Kidney epithelial cell (primary cell): Measurements from ENCODE around the gene SLC23A2. TPM values are rescaled to one million over a fixed set of nuclear protein-coding genes. Genes with fewer than 3 reads are reported as not detected.
A peak's percentile ranks its signal among the peaks of the same experiment; 100 is the strongest.

Experiments used
- DNase-seq: peaks from one replicate; pipeline ENCODE4 v3.0.0-alpha.2; 2010; ENCODE audit warnings: low read depth
- H3K27me3 ChIP-seq: 2 replicates; pipeline ENCODE4 v1.6.0; 2011; ENCODE audit warnings: low read length; ENCODE audit not compliant: control insufficient read depth, insufficient read depth
- H3K36me3 ChIP-seq: 2 replicates; pipeline ENCODE4 v1.5.1; 2011; ENCODE audit warnings: low read length; ENCODE audit not compliant: control insufficient read depth, insufficient read depth
- H3K4me3 ChIP-seq: 2 replicates; pipeline ENCODE4 v1.5.1; 2011; ENCODE audit warnings: low read depth, mild to moderate bottlenecking, control low read depth, low read length
- CTCF ChIP-seq: IDR thresholded peaks from 2 replicates; pipeline ENCODE4 v1.5.1; 2011; ENCODE audit warnings: mild to moderate bottlenecking, moderate library complexity, low read length, control low read depth, inconsistent platforms; ENCODE audit not compliant: insufficient read depth, poor library complexity, severe bottlenecking
- total RNA-seq: library from RNA; depleted of rRNA; stranded (reverse); fragments of >200 nt; gene quantifications from 2 replicates; pipeline ENCODE4 v1.2.3, GENCODE V29; 2015

SLC23A2 gene
- total RNA-seq, 1 donor from 2014 or later = 21.4 TPM

- peak; percentile 31 for DNase-seq
- H3K4me3 ChIP-seq = no peak overlapping the region
- H3K27me3 ChIP-seq = no peaks in the 10 kb centered on the region
- H3K36me3 ChIP-seq = no peaks in the 10 kb centered on the region
- TF ChIP-seq CTCF = no peak
Observed at GRCh38 chr20:4875578-4876067, 125.7 kb downstream of the SLC23A2 start.

- TF ChIP-seq CTCF = no peak
- no peaks in the 10 kb centered on the region for H3K27me3 ChIP-seq
- H3K4me3 ChIP-seq = no peak overlapping the region
- H3K36me3 ChIP-seq = no peaks in the 10 kb centered on the region
- DNase-seq = no peak
Observed at GRCh38 chr20:4873396-4873795, 127.9 kb downstream of the SLC23A2 start.

GRCh38 chr20:4871486-4871885, 129.8 kb downstream of the SLC23A2 start:
- no peak for DNase-seq
- Histone ChIP-seq H3K4me3 (no peak overlapping the region), H3K36me3 (no peaks in the 10 kb centered on the region), H3K27me3 (no peaks in the 10 kb centered on the region)
- TF ChIP-seq CTCF = no peak

- H3K4me3 ChIP-seq = no peak overlapping the region
- H3K36me3 ChIP-seq = no peaks in the 10 kb centered on the region
- no peak for DNase-seq
- no peaks in the 10 kb centered on the region for H3K27me3 ChIP-seq
- no peak for TF ChIP-seq CTCF
Observed at GRCh38 chr20:4870906-4871305, 130.4 kb downstream of the SLC23A2 start.

- TF ChIP-seq CTCF = no peak
- Histone ChIP-seq H3K27me3 (no peaks in the 10 kb centered on the region), H3K4me3 (no peak overlapping the region), H3K36me3 (no peaks in the 10 kb centered on the region)
- DNase-seq = no peak
Observed at GRCh38 chr20:4869290-4870193, 131.8 kb downstream of the SLC23A2 start.
